ENCODE measurements around the gene COMMD1. TPM values are rescaled to one million over a fixed set of nuclear protein-coding genes. Genes with fewer than 3 reads are reported as not detected.
"Not testable (repeated sequence)": the region's sequence is repeated elsewhere in the genome, so short reads cannot be mapped to it uniquely, and the experiment has no call there.

Gene COMMD1
- 10 to 100 TPM; 54.5 to 66.0 TPM for total RNA-seq

- peak; percentile 80 for DNase-seq (ENCODE audit: low spot score)
- Histone ChIP-seq H3K4me1 (peaks cover 0 to 20% of the 10 kb centered on the region in 2 donors), H3K36me3 (no peaks in the 10 kb centered on the region), H3K4me3 (peak within 1 kb of the TSS; percentile 88 to 95), H3K27me3 (no peaks in the 10 kb centered on the region), H3K27ac (peak within 1 kb of the TSS; percentile 78 to 82), H3K9me3 (no peaks in the 10 kb centered on the region)
- TF ChIP-seq, protein P1, sequence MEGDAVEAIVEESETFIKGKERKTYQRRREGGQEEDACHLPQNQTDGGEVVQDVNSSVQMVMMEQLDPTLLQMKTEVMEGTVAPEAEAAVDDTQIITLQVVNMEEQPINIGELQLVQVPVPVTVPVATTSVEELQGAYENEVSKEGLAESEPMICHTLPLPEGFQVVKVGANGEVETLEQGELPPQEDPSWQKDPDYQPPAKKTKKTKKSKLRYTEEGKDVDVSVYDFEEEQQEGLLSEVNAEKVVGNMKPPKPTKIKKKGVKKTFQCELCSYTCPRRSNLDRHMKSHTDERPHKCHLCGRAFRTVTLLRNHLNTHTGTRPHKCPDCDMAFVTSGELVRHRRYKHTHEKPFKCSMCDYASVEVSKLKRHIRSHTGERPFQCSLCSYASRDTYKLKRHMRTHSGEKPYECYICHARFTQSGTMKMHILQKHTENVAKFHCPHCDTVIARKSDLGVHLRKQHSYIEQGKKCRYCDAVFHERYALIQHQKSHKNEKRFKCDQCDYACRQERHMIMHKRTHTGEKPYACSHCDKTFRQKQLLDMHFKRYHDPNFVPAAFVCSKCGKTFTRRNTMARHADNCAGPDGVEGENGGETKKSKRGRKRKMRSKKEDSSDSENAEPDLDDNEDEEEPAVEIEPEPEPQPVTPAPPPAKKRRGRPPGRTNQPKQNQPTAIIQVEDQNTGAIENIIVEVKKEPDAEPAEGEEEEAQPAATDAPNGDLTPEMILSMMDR (IDR thresholded peaks at IDR 0.05), result peak in 1 of 2 donors; percentile 21
Measured at GRCh38 chr2:61905372-61906185, at the start of gene COMMD1. Gene COMMD1 (plus strand): TSS chr2:61905674. CDS start chr2:61905679, 5 bp downstream.

- Histone ChIP-seq H3K4me3 (no peak overlapping the region), H3K4me1 (peaks cover 0 to 7% of the 10 kb centered on the region in 2 donors), H3K9me3 (no peaks in the 10 kb centered on the region), H3K27ac (no peak overlapping the region), H3K36me3 (no peaks in the 10 kb centered on the region), H3K27me3 (no peaks in the 10 kb centered on the region)
- DNase-seq (ENCODE audit: low spot score), result no peak
- TF ChIP-seq, protein P1 (IDR thresholded peaks at IDR 0.05), result no peak
Measured at GRCh38 chr2:61857224-61857623, 48.2 kb upstream of the COMMD1 start.

- no peak for DNase-seq (ENCODE audit: low spot score)
- Histone ChIP-seq H3K27me3 (no peaks in the 10 kb centered on the region), H3K9me3 (no peaks in the 10 kb centered on the region), H3K36me3 (peaks cover 16% of the 10 kb centered on the region), H3K4me1 (no peaks in the 10 kb centered on the region), H3K4me3 (no peak overlapping the region), H3K27ac (no peak overlapping the region)
- TF ChIP-seq, protein P1 (IDR thresholded peaks at IDR 0.05), result no peak
Measured at GRCh38 chr2:61862085-61862484, 43.4 kb upstream of the COMMD1 start.

DNA sequence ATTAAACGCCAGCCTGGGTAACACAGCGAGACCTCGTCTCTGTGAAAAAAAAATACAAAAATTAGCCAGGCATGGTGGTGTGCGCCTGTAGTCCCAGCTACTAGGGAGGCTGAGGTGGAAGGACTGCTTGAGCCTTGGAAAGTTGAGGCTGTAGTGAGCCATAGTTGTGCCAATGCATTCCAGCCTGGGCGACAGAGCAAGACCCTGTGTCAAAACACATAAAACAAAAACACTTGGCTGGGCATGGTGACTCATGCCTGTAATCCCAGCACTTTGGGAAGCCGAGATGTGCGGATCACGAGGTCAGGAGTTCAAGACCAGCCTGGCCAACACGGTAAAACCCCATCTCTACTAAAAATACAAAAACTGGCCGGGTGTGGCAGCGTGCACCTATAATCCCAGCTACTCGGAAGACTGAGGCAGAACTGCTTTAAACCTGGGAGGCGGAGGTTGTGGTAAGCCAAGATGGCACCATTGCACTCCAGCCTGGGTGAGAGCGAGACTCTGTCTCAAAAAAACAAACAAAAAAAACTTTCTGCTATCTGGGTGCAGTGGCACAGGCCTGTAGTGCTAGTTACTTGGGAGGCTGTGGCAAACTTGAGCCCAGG is 38.9 kb upstream of the COMMD1 start:
- not testable (repeated sequence) for H3K4me1 ChIP-seq; H3K9me3 ChIP-seq; H3K27me3 ChIP-seq; H3K27ac ChIP-seq; H3K4me3 ChIP-seq; DNase-seq (ENCODE audit: low spot score)
- peaks cover 60% of the 10 kb centered on the region for H3K36me3 ChIP-seq

DNA sequence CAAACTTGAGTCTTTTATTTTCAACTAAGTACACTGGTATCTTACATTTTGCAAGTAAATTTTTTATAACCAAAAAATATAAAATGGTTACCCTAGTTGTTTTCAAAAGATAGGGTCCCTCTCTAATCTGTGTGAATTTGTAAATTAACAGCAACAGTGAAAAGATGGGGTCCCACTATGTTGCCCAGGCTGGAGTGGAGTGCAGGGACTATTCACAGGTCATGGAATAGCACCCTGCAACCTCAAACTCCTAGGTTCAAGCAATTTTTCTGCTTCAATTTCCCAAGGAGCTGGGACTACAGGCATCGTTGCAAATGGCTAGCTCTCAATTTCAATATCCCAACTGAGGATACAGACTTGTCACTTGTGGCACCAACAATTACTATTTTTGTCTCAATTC is 29.1 kb upstream of the COMMD1 start:
- Histone ChIP-seq H3K9me3 (no peaks in the 10 kb centered on the region), H3K27ac (no peak overlapping the region), H3K27me3 (no peaks in the 10 kb centered on the region), H3K4me3 (no peak overlapping the region), H3K36me3 (peaks cover 98% of the 10 kb centered on the region), H3K4me1 (no peaks in the 10 kb centered on the region)
- no peak for DNase-seq (ENCODE audit: low spot score)
- TF ChIP-seq, protein P1 (IDR thresholded peaks at IDR 0.05), result no peak

- no peaks in the 10 kb centered on the region for H3K27me3 ChIP-seq
- TF ChIP-seq, protein P1 (IDR thresholded peaks at IDR 0.05), result no peak
- no peaks in the 10 kb centered on the region for H3K9me3 ChIP-seq
- H3K27ac ChIP-seq, result no peak overlapping the region
- peaks cover 97% of the 10 kb centered on the region for H3K36me3 ChIP-seq
- H3K4me3 ChIP-seq, result no peak overlapping the region
- DNase-seq (ENCODE audit: low spot score), result no peak
- no peaks in the 10 kb centered on the region for H3K4me1 ChIP-seq
Measured at GRCh38 chr2:61877571-61878245, 27.8 kb upstream of the COMMD1 start.
